Measurements from ENCODE around the gene SF3B6. TPM values are rescaled to one million over a fixed set of nuclear protein-coding genes. Genes with fewer than 3 reads are reported as not detected.
A peak's percentile ranks its signal among the peaks of the same experiment; 100 is the strongest.

The SF3B6 gene
- polyA plus RNA-seq, 6 donors from 2014 or later: 148 to 229 (median 185) TPM

DNA sequence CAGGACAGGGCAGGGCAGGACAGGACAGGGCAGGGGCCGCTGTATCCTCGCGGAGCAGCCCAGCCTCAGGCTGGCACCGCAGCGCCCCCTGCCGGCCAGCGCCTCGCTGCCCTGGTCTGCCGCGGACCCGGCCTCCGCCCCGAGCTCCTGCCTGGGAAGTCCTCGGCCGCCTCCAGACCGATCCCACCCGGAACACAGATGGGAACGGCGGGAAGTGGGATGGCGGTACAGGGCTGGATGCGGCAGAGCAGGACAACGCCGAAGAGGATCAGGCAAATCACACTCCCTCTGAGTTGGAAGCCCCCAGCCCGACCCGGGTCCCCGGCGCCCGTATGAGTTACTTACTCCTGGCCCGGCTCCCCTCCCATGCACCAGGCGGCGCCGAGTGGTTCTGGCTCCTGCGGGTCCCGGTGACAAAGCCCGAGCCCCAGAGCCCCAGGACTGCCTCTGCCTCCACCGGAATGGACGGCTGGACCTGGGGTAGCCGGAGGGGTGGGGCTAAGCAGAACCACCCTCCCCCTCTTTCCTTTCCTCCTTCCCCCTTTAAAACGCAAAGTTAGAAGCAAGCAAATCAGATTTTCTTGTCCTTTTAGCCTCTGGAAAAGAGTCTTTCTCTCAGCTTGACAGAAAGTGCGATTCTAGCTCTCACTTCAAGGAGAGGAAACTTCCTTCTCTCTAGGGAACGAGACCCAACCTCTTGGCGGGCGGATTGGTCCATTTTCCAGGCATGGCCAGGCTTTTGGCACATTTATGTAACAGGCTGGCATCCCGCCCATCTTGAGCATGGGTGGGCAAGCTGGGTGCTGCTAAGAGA is 8.5 kb upstream of the SF3B6 start, which contains the start of gene TP53I3:
Gene TP53I3, minus strand, starts transcription at position 449 of the 814 bp plus-strand sequence. CDS start 508 bp downstream, outside the sequence.
- H3K36me3 Mint-ChIP-seq: peaks cover 0 to 8% of the 10 kb centered on the region in 2 donors
- no peaks in the 10 kb centered on the region for H3K27me3 Mint-ChIP-seq
- peak; percentile 84 for DNase-seq
- H3K4me1 Mint-ChIP-seq: peaks cover 14 to 17% (median 14%) of the 10 kb centered on the region in 3 donors
- peak; percentile 81 to 82 for ATAC-seq (ENCODE audit: low read depth in 2 of 2)
- peak within 1 kb of the TSS; percentile 33 to 93 (median 86) for H3K27ac Mint-ChIP-seq
- no peaks in the 10 kb centered on the region for H3K9me3 Mint-ChIP-seq
- H3K4me3 Mint-ChIP-seq: peak within 1 kb of the TSS; percentile 89 to 97 (median 92)

DNA sequence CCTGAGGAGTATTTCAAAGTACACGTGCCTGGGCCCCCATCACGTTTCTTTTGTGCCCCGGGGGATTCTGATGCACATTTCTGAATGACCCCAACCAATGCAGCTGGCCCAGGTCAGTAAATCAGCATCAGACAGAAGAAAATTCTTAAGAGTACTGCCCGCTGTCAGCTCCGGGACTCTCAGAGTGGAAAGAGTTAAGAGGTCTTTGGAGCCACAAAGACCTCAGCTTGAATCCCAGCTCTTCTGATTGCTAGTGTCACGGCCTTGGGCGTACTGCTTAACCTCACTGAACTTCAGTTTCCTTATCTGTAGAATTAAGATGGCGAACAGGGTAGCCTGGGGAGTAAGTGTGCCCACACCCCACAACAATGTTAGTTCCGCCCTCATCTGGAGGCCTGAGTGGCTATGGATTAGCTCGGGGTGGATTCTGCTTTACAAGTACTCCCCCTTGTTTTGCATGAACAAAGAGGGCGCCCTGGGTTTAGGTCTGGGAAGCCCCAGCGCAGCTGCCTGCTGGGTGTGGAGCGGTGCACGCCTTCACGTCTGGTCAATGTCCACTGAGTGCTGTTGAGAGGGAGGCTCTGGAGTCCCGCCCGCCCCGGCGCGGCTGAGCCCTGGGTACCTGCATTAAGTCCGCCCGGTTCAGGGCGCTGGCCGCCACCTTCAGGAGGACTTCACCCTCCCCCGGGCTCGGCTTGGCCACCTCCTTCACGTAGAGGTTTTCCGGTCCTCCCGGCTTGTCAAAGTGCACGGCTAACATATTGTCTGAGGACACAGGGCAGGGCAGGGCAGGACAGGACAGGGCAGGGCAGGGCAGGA is 7.7 kb upstream of the SF3B6 start:
- ATAC-seq (ENCODE audit: low read depth in 2 of 2) (peak; percentile 84 to 88), DNase-seq (peak; percentile 69)
- Mint-ChIP-seq H3K9me3 (no peaks in the 10 kb centered on the region), H3K4me1 (peaks cover 14 to 17% (median 14%) of the 10 kb centered on the region in 3 donors), H3K4me3 (peak overlapping the region; percentile 89 to 97 (median 92)), H3K36me3 (peaks cover 0 to 8% of the 10 kb centered on the region in 2 donors), H3K27ac (peak overlapping the region; percentile 33 to 93 (median 86)), H3K27me3 (no peaks in the 10 kb centered on the region)

DNA sequence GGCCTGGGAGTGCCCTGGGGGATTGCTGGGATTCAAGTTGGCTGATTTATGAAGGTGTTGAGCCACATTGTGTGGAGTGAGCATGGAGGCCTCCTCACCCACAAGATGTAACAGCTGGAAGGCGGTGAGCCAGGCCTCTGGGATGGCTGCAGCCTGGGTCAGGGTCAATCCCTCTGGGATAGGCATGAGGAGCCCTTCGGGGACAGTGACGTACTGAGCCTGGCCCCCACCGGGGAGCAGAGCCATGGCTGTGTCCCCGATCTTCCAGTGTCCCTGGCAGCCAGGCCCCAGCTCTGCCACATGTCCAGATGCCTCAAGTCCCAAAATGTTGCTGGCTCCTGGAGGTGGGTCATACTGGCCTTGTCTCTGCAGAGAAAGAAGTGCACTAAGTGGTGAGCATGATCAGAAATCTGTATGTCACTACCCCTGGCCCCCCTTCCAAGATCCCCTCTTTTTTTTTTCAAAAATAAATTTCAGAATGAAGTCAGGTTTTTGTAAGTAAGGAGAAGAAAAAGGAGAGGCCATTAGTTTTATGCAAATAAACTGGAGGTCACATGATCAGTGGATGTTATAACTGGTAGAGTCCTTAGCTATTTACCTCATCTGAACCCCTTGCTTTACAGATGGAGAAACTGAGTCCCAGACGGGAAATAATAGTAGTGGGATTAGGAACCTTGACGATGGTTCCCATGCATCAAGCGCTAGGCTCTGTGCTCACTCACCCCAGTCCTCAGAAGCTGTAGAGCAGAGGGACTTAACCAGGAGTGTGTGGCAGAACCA is 6.9 kb upstream of the SF3B6 start:
- Mint-ChIP-seq H3K4me1 (peaks cover 14 to 17% (median 14%) of the 10 kb centered on the region in 3 donors), H3K4me3 (peak overlapping the region in 6 of 8 donors; percentile 89 to 97 (median 92)), H3K27me3 (no peaks in the 10 kb centered on the region), H3K27ac (peak overlapping the region in 3 of 6 donors; percentile 82 to 91 (median 89)), H3K9me3 (no peaks in the 10 kb centered on the region), H3K36me3 (peaks cover 0 to 8% of the 10 kb centered on the region in 2 donors)
- DNase-seq (no peak), ATAC-seq (ENCODE audit: low read depth in 2 of 2) (no peak)

DNA sequence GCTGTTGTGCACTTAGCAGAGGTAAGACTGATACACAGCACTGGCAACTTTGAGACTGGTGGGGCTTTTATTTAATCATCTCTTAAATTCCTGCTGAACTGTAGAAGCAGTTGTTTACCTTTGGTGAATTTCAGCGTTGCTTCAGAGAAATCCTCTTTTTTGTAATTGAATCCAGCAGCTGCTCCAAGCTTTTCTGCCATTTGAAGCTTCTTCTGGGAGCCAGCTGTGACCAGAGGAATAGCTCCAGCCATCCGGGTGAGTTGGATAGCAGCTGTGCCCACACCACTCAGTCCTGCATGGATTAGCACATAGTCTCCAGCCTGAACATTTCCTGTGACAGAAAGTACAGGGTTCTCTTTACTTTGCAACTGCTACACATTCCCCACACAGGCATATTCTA is 4.6 kb upstream of the SF3B6 start:
- ATAC-seq (ENCODE audit: low read depth in 2 of 2) (no peak), DNase-seq (no peak)
- Mint-ChIP-seq H3K4me3 (peak overlapping the region in 1 of 8 donors; percentile 61), H3K9me3 (no peaks in the 10 kb centered on the region), H3K4me1 (peaks cover 19 to 32% (median 24%) of the 10 kb centered on the region in 3 donors), H3K36me3 (peaks cover 0 to 8% of the 10 kb centered on the region in 2 donors), H3K27me3 (no peaks in the 10 kb centered on the region), H3K27ac (no peak overlapping the region)

DNA sequence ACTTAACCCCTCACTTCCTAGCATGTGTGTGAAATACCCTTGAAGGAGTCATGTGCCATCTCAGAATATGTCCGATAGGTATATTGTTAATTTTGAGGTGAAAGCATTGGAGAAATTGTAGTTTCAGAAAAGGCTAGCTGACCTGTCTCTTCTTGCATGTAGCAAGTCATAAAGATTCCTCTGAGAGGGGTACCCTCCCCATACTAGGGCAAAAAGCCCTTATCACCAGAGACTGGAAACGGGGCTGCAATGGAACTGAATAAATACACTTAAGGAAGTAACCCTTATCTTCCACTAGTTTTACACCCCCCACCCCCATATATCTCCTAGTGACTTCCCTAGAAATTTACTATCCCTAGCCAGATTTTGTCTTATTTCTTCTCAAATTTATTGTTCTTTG is 1.8 kb upstream of the SF3B6 start:
- H3K27me3 Mint-ChIP-seq: no peaks in the 10 kb centered on the region
- ATAC-seq (ENCODE audit: low read depth in 2 of 2): no peak
- no peaks in the 10 kb centered on the region for H3K9me3 Mint-ChIP-seq
- H3K4me3 Mint-ChIP-seq: peak overlapping the region; percentile 96 to 99 (median 98)
- peaks cover 20 to 35% (median 29%) of the 10 kb centered on the region in 3 donors for H3K4me1 Mint-ChIP-seq
- H3K27ac Mint-ChIP-seq: peak overlapping the region in 4 of 6 donors; percentile 18 to 97 (median 88)
- DNase-seq: no peak
- peaks cover 0 to 8% of the 10 kb centered on the region in 2 donors for H3K36me3 Mint-ChIP-seq

DNA sequence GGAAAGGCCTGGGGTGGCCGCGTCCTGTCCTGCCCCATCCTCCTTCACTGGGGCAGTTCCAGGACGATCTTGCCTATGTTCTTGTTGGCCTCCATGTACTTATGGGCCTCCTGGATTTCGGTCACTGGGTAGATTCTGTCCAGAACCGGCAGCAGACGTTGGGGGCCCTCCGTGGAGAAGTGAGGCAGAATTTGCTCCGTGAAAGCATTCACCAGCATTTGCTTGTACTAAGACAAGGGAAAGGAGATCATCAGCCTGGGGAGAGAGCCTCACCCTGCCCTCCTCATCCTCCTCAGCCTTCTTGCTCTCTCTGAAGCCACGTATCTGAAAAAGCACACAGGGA is 1.4 kb upstream of the SF3B6 start:
- H3K4me1 Mint-ChIP-seq: peaks cover 20 to 39% (median 29%) of the 10 kb centered on the region in 3 donors
- DNase-seq: no peak
- H3K36me3 Mint-ChIP-seq: peaks cover 0 to 7% of the 10 kb centered on the region in 2 donors
- peak overlapping the region; percentile 96 to 99 (median 98) for H3K4me3 Mint-ChIP-seq
- peak overlapping the region in 5 of 6 donors; percentile 80 to 99 (median 97) for H3K27ac Mint-ChIP-seq
- no peaks in the 10 kb centered on the region for H3K27me3 Mint-ChIP-seq
- H3K9me3 Mint-ChIP-seq: no peaks in the 10 kb centered on the region
- ATAC-seq (ENCODE audit: low read depth in 2 of 2): no peak

DNA sequence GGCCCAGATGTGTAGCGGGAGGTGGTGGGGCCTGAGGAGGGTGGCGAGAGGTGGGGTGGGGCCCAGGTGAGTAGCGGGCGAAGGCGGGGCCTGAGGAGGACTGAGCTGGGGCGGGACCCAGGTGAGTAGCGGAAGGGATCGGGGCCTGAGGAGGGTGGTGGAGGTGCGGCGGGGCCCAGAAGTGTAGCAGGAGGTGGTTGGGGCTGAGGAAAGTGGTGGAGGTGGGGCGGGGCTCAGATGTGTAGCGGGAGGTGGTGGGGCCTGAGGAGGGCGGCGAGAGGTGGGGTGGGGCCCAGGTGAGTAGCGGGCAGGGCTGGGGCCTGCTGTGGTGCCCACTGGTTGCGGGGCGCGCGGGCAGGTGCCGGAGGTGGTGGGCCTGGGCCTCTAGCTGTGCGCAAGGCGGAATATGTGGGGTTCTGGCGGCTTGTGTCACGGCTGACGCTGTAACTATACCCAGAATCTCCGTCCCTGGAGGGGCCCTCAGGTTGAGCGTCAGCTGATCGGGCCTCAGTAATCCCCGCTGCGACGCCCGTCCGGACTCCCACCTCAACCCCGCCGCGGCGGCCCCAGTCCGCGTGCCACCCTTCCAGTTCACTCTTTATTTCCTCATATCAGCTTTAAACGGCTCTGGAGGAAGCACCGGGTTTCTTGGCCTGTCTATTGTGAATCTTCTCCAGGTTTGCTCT is 866 bp upstream of the SF3B6 start:
- Mint-ChIP-seq H3K36me3 (peaks cover 0 to 2% of the 10 kb centered on the region in 2 donors), H3K4me3 (peak overlapping the region; percentile 96 to 99 (median 98)), H3K27ac (peak overlapping the region; percentile 96 to 99 (median 98)), H3K4me1 (peaks cover 20 to 43% (median 24%) of the 10 kb centered on the region in 3 donors), H3K27me3 (no peaks in the 10 kb centered on the region), H3K9me3 (no peaks in the 10 kb centered on the region)
- no peak for DNase-seq
- peak; percentile 22 to 26 for ATAC-seq (ENCODE audit: low read depth in 2 of 2)

DNA sequence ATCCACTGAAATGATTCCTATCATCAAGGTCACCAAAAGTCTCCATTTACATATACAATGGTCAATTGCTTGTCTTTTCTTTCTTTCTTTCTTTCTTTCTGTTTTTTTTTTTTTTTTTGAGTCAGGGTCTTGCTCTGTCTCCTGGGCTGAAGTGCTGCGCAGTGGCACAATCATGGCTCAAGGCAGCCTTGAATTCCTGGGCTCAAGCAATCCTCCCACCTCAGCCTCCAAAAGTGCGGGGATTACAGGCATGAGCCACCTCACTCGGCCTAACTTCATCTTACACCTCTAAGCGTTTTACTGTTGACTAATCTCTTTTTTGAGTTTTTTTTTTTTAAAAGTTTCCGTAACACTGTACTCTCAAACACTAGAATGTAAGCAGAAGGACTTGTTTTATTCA is 867 bp downstream of the SF3B6 start:
- DNase-seq (no peak), ATAC-seq (ENCODE audit: low read depth in 2 of 2) (no peak)
- H3K27me3 Mint-ChIP-seq: no peaks in the 10 kb centered on the region
- H3K4me3 Mint-ChIP-seq: peak overlapping the region; percentile 96 to 99 (median 98)
- peaks cover 20 to 43% (median 24%) of the 10 kb centered on the region in 3 donors for H3K4me1 Mint-ChIP-seq
- no peaks in the 10 kb centered on the region for H3K9me3 Mint-ChIP-seq
- peak overlapping the region in 4 of 6 donors; percentile 96 to 98 (median 98) for H3K27ac Mint-ChIP-seq
- no peaks in the 10 kb centered on the region for H3K36me3 Mint-ChIP-seq

DNA sequence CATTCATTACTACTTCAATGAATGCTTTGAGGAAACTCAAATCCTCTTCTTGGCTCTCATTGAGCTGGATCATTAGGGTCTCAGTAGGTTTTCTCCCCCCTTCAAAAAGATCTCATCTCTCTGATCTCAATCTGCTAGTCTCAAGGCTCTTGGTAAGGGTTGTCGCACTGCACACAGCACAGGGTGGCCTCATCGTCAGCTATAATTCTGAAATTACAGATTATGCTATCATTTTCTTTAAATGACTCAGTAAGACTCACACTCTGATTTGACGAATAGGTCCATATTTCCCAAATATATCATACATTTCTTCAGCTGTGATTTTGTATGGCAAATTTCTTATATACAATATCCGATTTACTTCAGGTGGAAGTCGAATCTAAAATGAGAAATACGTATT is 2.3 kb downstream of the SF3B6 start:
- H3K4me1 Mint-ChIP-seq: peaks cover 20 to 43% (median 31%) of the 10 kb centered on the region in 3 donors
- no peaks in the 10 kb centered on the region for H3K36me3 Mint-ChIP-seq
- no peaks in the 10 kb centered on the region for H3K9me3 Mint-ChIP-seq
- H3K27me3 Mint-ChIP-seq: no peaks in the 10 kb centered on the region
- peak overlapping the region in 2 of 8 donors; percentile 26 to 70 for H3K4me3 Mint-ChIP-seq
- no peak for DNase-seq
- H3K27ac Mint-ChIP-seq: peak overlapping the region in 1 of 6 donors; percentile 84
- ATAC-seq (ENCODE audit: low read depth in 2 of 2): no peak

DNA sequence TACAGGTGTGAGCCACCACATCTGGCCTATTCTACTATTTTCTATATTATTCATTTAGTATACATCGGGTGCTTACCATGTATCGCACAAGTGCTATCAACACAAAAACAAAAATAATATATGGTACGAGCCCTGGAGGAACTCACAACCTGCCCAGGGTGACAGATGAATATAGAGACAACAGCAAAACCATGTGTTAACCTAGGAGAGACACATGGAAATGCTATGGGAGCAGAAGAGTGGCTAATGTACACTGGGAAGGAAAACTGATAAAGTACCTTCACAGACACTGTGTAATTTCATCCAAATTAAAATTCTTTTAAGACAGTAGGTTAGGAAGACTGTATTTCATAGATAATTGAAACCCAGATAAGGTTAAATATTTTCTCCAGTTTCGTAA is 3.9 kb downstream of the SF3B6 start:
- Mint-ChIP-seq H3K36me3 (no peaks in the 10 kb centered on the region), H3K9me3 (no peaks in the 10 kb centered on the region), H3K4me3 (peak overlapping the region in 1 of 8 donors; percentile 70), H3K27ac (no peak overlapping the region), H3K27me3 (no peaks in the 10 kb centered on the region), H3K4me1 (peaks cover 15 to 35% (median 25%) of the 10 kb centered on the region in 3 donors)
- DNase-seq (no peak), ATAC-seq (ENCODE audit: low read depth in 2 of 2) (no peak)

DNA sequence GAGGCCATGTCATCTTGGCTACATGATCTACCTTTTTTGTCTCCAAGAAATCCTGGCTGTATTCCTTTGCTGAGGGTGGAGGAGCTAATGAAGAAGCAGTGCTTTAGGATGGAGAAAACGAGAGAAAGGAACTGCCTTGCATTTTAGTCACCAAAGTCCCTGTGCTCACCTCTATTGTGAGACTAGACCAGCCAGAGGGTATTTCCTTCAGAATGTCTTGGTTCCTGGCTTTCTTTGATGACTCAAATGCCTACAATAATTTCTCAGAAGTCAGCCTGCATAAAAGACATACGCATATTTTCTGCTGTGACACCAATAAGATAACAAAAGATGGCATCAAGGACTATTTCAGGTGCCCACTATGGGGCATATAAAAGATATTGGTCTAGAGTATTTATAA is 10.8 kb downstream of the SF3B6 start:
- Mint-ChIP-seq H3K4me3 (no peak overlapping the region), H3K4me1 (peaks cover 0 to 6% (median 0%) of the 10 kb centered on the region in 3 donors), H3K27ac (no peak overlapping the region), H3K27me3 (peaks cover 0 to 4% (median 0%) of the 10 kb centered on the region in 3 donors), H3K36me3 (peaks cover 0 to 4% of the 10 kb centered on the region in 2 donors), H3K9me3 (no peaks in the 10 kb centered on the region)
- ATAC-seq (ENCODE audit: low read depth in 2 of 2) (no peak), DNase-seq (no peak)

DNA sequence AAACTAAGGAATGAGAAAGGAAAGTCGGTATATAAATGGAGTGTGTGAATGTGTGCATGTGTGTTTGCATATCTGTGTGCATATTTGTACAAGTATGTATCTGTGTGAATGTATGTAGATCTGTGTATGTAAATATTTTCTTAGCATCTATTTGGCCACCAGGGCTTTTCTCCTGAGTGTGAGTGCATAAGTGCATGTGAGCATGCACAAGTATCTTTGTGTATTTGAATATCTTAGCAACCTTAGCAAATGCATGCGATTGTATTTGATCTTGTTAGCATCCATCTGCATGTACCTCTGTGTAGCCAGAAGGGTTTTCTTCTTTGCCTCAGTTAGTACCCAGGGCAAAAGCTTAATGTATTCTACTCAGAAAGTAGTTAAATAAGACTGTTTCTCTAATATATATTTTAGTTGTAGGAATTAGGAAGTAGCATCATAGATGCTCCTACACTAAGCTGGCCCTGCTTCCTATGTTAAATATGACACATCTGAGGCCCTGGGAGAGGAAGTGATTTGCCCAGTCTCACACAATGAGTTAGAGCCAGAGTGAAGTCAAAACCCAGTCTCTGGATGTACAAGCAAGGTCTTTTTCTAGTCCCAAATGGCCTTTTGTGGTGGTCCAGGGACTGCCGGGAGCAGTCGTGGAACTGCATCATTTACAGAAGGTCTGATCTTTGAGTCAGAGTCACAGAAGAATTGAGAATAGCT is 17.4 kb downstream of the SF3B6 start:
- DNase-seq (no peak), ATAC-seq (ENCODE audit: low read depth in 2 of 2) (no peak)
- Mint-ChIP-seq H3K9me3 (peaks cover 0 to 2% (median 0%) of the 10 kb centered on the region in 7 donors), H3K27me3 (peaks cover 0 to 12% (median 0%) of the 10 kb centered on the region in 3 donors), H3K4me1 (no peaks in the 10 kb centered on the region), H3K36me3 (no peaks in the 10 kb centered on the region), H3K27ac (no peak overlapping the region), H3K4me3 (no peak overlapping the region)
